Endothelial cell of umbilical vein (primary cell): Measurements from ENCODE around the gene PRR5. TPM values are rescaled to one million over a fixed set of nuclear protein-coding genes. Genes with fewer than 3 reads are reported as not detected.

Source experiments
- BruUV-seq: library from RNA; stranded (reverse); fragments of 400-500 nt; replicated peaks from 2 replicates; lab custom pipeline; 2021; lab: Mats Ljungman, UMichigan
- CTCF ChIA-PET: fragments of 300-600, 350-600 bp; sonication (Branson Sonifier 250); formaldehyde crosslinking; loops from one replicate; lab custom pipeline; 2021; ENCODE audit warnings: antibody characterized with exemption, inconsistent platforms; lab: Charles Lee
- POLR2A ChIA-PET: fragments of 300-600, 350-600 bp; sonication (Branson Sonifier 250); formaldehyde crosslinking; loops from one replicate; lab custom pipeline; 2021; ENCODE audit warnings: antibody characterized with exemption, inconsistent platforms; lab: Charles Lee
- DNase-seq: peaks from one replicate; pipeline ENCODE4 v3.0.0-alpha.2; 2011; ENCODE audit warnings: low read depth, low spot score
- FAIRE-seq: peaks from 2 replicates; lab custom pipeline; 2011; peaks lifted over from hg19 to GRCh38; lab: Jason Lieb, UNC
- H2AFZ ChIP-seq: 2 replicates; pipeline ENCODE4 v1.6.0; 2012; ENCODE audit warnings: low read depth, low read length, control low read depth, inconsistent platforms
- H3K27ac ChIP-seq: 2 replicates; pipeline ENCODE4 v1.5.1; 2011; ENCODE audit warnings: low read depth, mild to moderate bottlenecking, control low read depth, low read length, moderate library complexity; ENCODE audit not compliant: insufficient read depth
- H3K27me3 ChIP-seq, 2 experiments: 2 replicates each; pipeline versions ENCODE4 v1.6.0 to v1.6.1; 2011; ENCODE audit warnings: low read length in 2 of 2, mixed read lengths in 1 of 2; ENCODE audit not compliant: control insufficient read depth in 2 of 2, insufficient read depth in 2 of 2
- H3K36me3 ChIP-seq, 2 experiments: 2 replicates in 1 of 2; 3 replicates in 1 of 2; pipeline ENCODE4 v1.5.1; 2011; ENCODE audit warnings: low read length in 2 of 2, mild to moderate bottlenecking in 1 of 2, moderate library complexity in 1 of 2; ENCODE audit not compliant: control insufficient read depth in 2 of 2, insufficient read depth in 2 of 2; ENCODE audit errors: extremely low read depth in 1 of 2
- H3K4me1 ChIP-seq: 3 replicates; pipeline ENCODE4 v1.5.1; 2011; ENCODE audit warnings: mild to moderate bottlenecking, low read length; ENCODE audit not compliant: control insufficient read depth, insufficient read depth; ENCODE audit errors: extremely low read depth
- H3K4me2 ChIP-seq: 2 replicates; pipeline ENCODE4 v1.6.1; 2011; ENCODE audit warnings: low read length, control low read depth, mixed read lengths; ENCODE audit not compliant: insufficient read depth
- H3K4me3 ChIP-seq, 3 experiments: fragments of 200-600 bp in 1 of 3; sonication (generic), shearing (Covaris generic) in 1 of 3; replicated peaks in 1 of 3; 2 replicates each; pipeline ENCODE4 v1.5.1; 2011 to 2016; ENCODE audit warnings: control low read depth in 3 of 3, low read length in 3 of 3, mild to moderate bottlenecking in 2 of 3, inconsistent platforms in 1 of 3, low read depth in 1 of 3, moderate library complexity in 1 of 3; ENCODE audit not compliant: insufficient read depth in 1 of 3
- H3K79me2 ChIP-seq: 2 replicates; pipeline ENCODE4 v1.6.0; 2012; ENCODE audit warnings: low read length, inconsistent platforms; ENCODE audit not compliant: control insufficient read depth, insufficient read depth
- H3K9ac ChIP-seq: replicated peaks from 2 replicates; pipeline ENCODE3; 2011; ENCODE audit warnings: low read length, control low read depth; ENCODE audit not compliant: insufficient read depth; ENCODE audit errors: extremely low read depth
- H3K9me1 ChIP-seq: replicated peaks from 3 replicates; pipeline ENCODE4 v1.6.0; 2011; ENCODE audit warnings: mild to moderate bottlenecking, low read length; ENCODE audit not compliant: control insufficient read depth, insufficient read depth; ENCODE audit errors: extremely low read depth
- H3K9me3 ChIP-seq: replicated peaks from 2 replicates; pipeline ENCODE4 v1.5.1; 2012; ENCODE audit warnings: low read length, inconsistent platforms; ENCODE audit not compliant: control insufficient read depth, insufficient read depth
- H4K20me1 ChIP-seq: replicated peaks from 2 replicates; pipeline ENCODE3; 2011; ENCODE audit warnings: mild to moderate bottlenecking, low read length; ENCODE audit not compliant: control insufficient read depth, insufficient read depth; ENCODE audit errors: extremely low read depth
- EZH2 ChIP-seq: IDR thresholded peaks from 2 replicates; pipeline ENCODE4 v1.6.1; 2012; ENCODE audit warnings: borderline replicate concordance, low read depth, mild to moderate bottlenecking, moderate library complexity, low read length, inconsistent platforms; ENCODE audit not compliant: severe bottlenecking
- FOS ChIP-seq: IDR thresholded peaks from 2 replicates; pipeline ENCODE4 v1.6.1; 2011; ENCODE audit warnings: mild to moderate bottlenecking, low read length, moderate library complexity, borderline replicate concordance; ENCODE audit not compliant: insufficient read depth
- GATA2 ChIP-seq: IDR thresholded peaks from 2 replicates; pipeline ENCODE4 v1.7.0; 2011; ENCODE audit warnings: low read depth, mild to moderate bottlenecking, moderate library complexity, mixed read lengths, low read length; ENCODE audit not compliant: insufficient read length, insufficient read depth
- JUN ChIP-seq: IDR thresholded peaks from 2 replicates; pipeline ENCODE4 v1.6.1; 2011; ENCODE audit warnings: borderline replicate concordance, low read depth; ENCODE audit not compliant: insufficient read length, insufficient read depth
- MYC ChIP-seq: IDR thresholded peaks from one replicate; pipeline ENCODE4 v1.6.1; 2011; ENCODE audit warnings: mild to moderate bottlenecking, low read depth, low read length
- POLR2A ChIP-seq: IDR thresholded peaks from 2 replicates; pipeline ENCODE4 v1.6.1; 2012; ENCODE audit warnings: low read depth, mild to moderate bottlenecking, control low read depth, low read length
- POLR2AphosphoS5 ChIP-seq: IDR thresholded peaks from 2 replicates; pipeline ENCODE4 v1.6.1; 2012; ENCODE audit warnings: low read depth, mild to moderate bottlenecking, control low read depth, low read length, moderate library complexity; ENCODE audit not compliant: insufficient read depth
- dilution Hi-C: fragments of 300-500 bp; cut with MboI; formaldehyde crosslinking; loops from one replicate; pipeline ENCODE4 v1.15.0; 2019; ENCODE audit warnings: low sequenced_read_pairs; ENCODE audit not compliant: extremely low pct_ligation_motif_present
- intact Hi-C: fragments of 100-400 bp; cut with micrococcal nuclease; formaldehyde crosslinking; loops from one replicate; pipeline ENCODE4 v1.10.0; 2022
- polyA plus RNA-seq, 4 experiments: library from polyadenylated mRNA; depleted of rRNA in 3 of 4; stranded (reverse) in 3 of 4; unstranded in 1 of 4; fragments of >200 nt; gene quantifications; 2 replicates each; pipeline versions ENCODE4 v1.2.1 to v1.2.3, GENCODE V29; 2011 to 2012; ENCODE audit warnings: missing spikeins in 1 of 4
- total RNA-seq: library from RNA; stranded (reverse); gene quantifications from 2 replicates; pipeline ENCODE4 v1.2.3, GENCODE V29; 2021
- TF ChIP-seq, protein P1 (sequence below): IDR thresholded peaks from 2 replicates; pipeline ENCODE4 v1.6.1; 2011; ENCODE audit not compliant: insufficient read depth, insufficient read length
- TF ChIP-seq, protein P2 (sequence below), 2 donors: IDR thresholded peaks; 1 replicate in 1 of 2; 2 replicates in 1 of 2; pipeline ENCODE4 v1.5.1; 2011; ENCODE audit warnings: low read length in 2 of 2, mild to moderate bottlenecking in 2 of 2, moderate library complexity in 2 of 2, control low read depth in 1 of 2, inconsistent platforms in 1 of 2, low read depth in 1 of 2; ENCODE audit not compliant: insufficient read depth in 1 of 2; ENCODE audit errors: extremely low read depth in 1 of 2

The PRR5 gene
- total and polyA plus RNA-seq, 2 donors (not counting 3 experiments of a cell fraction or from before 2014, with no cell fraction given): 4.3 to 9.0 TPM

DNA sequence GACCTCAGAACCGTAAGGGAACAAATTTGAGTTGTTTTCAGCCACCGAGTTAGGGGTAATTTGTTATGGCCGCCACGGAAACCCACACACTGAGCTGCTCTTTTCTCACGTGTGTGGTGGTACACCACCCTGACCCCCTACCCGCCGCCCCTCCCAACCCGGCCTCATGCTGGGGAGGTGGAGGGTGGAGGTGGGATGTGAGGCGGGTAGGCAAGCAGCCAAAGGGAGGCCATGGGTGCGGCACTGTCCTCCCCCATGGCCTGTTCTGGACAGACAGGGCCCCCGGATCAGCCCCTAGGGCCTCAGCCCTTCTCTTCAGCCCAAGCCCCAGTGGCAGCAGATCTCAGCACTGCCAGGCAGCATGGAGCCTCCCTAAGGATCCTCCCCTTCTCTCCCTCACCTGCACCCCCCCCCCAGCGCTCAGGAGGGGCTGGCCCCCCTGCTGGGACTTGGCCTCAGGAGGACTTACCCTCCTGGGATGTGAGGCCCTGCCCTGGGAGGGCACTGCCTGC, 7.9 kb downstream of the PRR5 start:
- Histone ChIP-seq H3K4me1 (peaks cover 4% of the 10 kb centered on the region), H3K9ac (no peak overlapping the region), H2AFZ (no peak overlapping the region), H3K4me2 (no peak overlapping the region), H3K9me1 (no peaks in the 10 kb centered on the region), H3K4me3 (no peak overlapping the region), H4K20me1 (no peaks in the 10 kb centered on the region), H3K36me3 (no peaks in the 10 kb centered on the region), H3K27ac (no peak overlapping the region), H3K27me3 (no peaks in the 10 kb centered on the region), H3K9me3 (no peaks in the 10 kb centered on the region), H3K79me2 (no peaks in the 10 kb centered on the region)
- DNase-seq (no peak), FAIRE-seq (no peak)
- CTCF ChIA-PET: interaction anchor here (0.7 kb wide), 1 partner anchor 25 kb away, joined by 3 read pairs; no protein-coding TSS in a partner anchor
- TF ChIP-seq MYC (no peak), POLR2A (no peak), FOS (no peak), EZH2 (no peak), GATA2 (no peak), POLR2AphosphoS5 (no peak), JUN (no peak)
- TF ChIP-seq, protein P1, sequence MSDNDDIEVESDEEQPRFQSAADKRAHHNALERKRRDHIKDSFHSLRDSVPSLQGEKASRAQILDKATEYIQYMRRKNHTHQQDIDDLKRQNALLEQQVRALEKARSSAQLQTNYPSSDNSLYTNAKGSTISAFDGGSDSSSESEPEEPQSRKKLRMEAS: no peak
- TF ChIP-seq, protein P2, sequence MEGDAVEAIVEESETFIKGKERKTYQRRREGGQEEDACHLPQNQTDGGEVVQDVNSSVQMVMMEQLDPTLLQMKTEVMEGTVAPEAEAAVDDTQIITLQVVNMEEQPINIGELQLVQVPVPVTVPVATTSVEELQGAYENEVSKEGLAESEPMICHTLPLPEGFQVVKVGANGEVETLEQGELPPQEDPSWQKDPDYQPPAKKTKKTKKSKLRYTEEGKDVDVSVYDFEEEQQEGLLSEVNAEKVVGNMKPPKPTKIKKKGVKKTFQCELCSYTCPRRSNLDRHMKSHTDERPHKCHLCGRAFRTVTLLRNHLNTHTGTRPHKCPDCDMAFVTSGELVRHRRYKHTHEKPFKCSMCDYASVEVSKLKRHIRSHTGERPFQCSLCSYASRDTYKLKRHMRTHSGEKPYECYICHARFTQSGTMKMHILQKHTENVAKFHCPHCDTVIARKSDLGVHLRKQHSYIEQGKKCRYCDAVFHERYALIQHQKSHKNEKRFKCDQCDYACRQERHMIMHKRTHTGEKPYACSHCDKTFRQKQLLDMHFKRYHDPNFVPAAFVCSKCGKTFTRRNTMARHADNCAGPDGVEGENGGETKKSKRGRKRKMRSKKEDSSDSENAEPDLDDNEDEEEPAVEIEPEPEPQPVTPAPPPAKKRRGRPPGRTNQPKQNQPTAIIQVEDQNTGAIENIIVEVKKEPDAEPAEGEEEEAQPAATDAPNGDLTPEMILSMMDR (IDR thresholded peaks at IDR 0.05; ENCODE audit: extremely low read depth in 1 of 2, insufficient read depth in 1 of 2, low read depth in 1 of 2, low read length in 2 of 2): no peak
- intact Hi-C loops: no loop called here
- dilution Hi-C loops: no loop called here
- POLR2A ChIA-PET: no interaction called here
- BruUV-seq: no TSS peak
